Activated CD4-positive, alpha-beta T cell treated with anti-CD3 and anti-CD28 coated beads, Interleukin-2, Interleukin-6, amounts not matched to agents 100 ng/mL and 50 ng/mL, durations not matched to agents 16 hours and 8 hours (primary cell): ENCODE results near the gene HLA-G.
"Not testable (repeated sequence)": the region's sequence is repeated elsewhere in the genome, so short reads cannot be mapped to it uniquely, and the experiment has no call there.

Experiments
- DNase-seq: peaks from one replicate; pipeline ENCODE4 v3.0.0-alpha.2; 2020

The HLA-G gene

DNA sequence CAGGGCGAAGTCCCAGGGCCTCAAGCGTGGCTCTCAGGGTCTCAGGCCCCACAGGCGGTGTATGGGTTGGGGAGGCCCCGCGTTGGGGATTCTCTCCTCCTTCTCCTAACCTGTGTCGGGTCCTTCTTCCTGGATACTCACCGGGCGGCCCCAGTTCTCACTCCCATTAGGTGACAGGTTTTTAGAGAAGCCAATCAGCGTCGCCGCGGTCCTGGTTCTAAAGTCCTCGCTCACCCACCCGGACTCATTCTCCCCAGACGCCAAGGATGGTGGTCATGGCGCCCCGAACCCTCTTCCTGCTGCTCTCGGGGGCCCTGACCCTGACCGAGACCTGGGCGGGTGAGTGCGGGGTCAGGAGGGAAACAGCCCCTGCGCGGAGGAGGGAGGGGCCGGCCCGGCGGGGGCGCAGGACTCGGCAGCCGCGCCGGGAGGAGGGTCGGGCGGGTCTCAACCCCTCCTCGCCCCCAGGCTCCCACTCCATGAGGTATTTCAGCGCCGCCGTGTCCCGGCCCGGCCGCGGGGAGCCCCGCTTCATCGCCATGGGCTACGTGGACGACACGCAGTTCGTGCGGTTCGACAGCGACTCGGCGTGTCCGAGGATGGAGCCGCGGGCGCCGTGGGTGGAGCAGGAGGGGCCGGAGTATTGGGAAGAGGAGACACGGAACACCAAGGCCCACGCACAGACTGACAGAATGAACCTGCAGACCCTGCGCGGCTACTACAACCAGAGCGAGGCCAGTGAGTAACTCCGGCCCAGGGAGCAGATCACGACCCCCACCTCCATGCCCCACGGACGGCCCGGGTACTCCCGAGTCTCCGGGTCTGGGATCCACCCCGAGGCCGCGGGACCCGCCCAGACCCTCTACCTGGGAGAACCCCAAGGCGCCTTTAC is at the start of gene HLA-G:
HLA-G (plus strand) TSS at position 247 of the 892 bp plus-strand sequence; CDS start at position 267, 20 bp downstream.
- DNase-seq = no peak

DNA sequence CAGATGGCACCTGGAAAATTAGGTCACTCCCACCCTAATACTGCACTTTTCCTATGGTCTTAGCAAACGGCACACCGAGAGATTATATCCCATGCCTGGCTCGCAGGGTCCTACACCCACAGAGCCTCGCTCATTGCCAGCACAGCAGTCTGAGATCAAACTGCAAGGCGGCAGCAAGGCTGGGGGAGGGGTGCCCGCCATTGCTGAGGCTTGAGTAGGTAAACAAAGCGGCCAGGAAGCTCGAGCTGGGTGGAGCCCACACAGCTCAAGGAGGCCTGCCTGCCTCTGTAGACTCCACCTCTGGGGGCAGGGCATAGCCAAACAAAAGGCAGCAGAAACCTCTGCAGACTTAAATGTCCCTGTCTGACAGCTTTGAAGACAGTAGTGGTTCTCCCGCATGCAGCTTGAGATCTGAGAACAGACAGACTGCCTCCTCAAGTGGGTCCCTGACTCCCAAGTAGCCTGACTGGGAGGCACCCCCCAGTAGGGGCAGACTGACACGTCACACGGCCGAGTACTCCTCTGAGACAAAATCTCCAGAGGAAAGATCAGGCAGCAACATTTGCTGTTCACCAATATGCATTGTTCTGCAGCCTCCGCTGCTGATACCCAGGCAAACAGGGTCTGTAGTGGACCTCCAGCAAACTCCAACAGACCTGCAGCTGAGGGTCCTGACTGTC is 47.5 kb upstream of the HLA-G start:
- not testable (repeated sequence) for DNase-seq

DNA sequence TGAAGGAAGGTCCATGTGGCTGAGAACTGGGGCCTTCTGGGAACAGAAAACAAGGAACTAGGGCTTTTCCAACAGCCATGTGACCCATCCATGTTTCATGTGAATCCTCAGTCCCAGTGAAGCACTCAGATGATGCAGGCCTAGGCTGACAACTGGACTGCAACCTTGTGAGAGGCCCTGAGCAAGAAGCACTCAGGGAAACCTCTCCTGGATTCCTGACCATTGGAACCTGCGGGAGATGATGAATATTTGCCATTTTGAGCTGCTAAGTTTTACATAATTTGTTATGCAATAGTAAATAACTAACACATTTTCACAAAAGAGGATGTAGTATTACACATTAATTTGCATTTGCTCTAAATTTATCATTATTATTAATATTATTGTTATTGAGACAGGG is 38.4 kb upstream of the HLA-G start:
- DNase-seq = no peak

DNA sequence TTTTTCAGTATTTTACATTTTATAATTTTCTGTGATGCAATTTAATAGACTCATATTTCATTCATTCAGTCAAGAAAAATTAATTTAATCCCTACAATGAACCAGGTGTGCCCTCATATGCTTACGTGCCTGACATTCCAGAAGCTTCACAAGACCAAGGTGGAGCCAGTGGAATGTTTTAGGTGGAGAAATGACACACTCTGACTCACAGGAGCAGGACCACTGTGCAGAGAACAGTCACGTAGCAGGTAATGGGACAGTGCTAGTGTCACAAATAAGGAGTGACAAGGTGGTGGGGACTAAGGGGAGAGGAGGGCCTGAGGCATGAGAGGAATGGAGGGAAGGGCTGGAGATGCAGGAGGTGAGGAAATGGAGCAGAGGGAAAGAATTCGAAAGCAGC is 37.0 kb upstream of the HLA-G start:
- DNase-seq = no peak

DNA sequence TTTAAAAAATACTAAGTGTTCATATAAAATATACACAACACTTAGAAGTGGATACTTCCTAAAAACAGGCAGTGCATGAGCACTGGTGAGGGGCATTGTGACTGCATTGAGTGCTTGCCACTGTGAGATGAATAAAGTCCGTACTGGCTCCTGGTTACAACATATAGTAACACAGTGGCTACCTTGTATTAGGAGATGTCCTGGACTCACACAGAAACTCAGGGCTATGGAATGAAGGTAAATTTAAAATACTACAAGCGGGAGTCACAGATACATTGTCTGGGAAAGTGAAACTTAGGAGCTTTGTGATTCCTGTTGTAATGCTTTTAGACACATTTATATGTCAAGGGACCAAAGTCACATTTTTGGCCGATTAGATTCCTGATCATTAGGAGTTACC is 36.5 kb upstream of the HLA-G start:
- DNase-seq = no peak

DNA sequence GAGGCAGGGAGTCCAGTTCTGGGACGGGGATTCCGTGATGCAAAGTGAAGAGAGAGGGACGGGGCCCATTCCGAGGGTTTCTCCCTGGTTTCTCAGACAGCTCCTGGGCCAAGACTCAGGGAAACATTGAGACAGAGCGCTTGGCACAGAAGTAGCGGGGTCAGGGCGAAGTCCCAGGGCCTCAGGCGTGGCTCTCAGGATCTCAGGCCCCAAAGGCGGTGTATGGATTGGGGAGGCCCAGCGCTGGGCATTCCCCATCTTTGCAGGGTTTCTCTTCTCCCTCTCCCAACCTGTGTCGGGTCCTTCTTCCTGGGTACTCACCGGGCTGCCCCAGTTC is 35.9 kb upstream of the HLA-G start:
- no peak for DNase-seq

DNA sequence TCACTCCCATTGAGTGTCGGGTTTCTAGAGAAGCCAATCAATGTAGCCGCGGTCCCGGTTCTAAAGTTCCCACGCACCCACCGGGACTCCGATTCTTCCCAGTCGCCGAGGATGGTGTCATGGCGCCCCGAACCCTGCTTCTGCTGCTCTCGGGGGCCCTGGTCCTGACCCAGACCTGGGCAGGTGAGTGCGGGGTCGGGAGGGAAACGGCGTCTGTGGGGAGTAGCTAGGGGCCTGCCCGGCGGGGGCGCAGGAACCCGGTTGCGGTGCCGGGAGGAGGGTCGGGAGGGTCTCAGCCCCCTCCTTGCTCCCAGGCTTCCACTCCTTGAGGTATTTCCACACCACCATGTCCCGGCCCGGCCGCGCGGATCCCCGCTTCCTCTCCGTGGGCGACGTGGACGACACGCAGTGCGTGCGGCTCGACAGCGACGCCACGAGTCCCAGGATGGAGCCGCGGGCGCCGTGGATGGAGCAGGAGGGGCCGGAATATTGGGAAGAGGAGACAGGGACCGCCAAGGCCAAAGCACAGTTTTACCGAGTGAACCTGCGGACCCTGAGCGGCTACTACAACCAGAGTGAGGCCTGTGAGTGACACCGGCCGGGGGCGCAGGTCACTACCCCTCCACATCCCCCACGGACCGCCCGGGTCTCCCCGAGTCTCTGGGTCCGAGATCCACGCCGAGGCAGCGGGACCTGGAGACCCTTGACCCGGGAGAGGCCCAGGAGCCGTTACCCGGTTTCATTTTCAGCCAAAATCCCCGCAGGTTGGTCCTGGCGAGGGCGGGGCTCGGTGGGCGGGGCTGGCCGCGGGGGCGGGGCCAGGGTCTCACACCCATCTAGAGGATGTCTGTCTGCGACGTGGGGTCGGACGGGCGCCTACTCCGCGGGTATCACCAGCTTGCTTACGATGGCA is 35.2 kb upstream of the HLA-G start:
- peak; percentile 79 for DNase-seq

DNA sequence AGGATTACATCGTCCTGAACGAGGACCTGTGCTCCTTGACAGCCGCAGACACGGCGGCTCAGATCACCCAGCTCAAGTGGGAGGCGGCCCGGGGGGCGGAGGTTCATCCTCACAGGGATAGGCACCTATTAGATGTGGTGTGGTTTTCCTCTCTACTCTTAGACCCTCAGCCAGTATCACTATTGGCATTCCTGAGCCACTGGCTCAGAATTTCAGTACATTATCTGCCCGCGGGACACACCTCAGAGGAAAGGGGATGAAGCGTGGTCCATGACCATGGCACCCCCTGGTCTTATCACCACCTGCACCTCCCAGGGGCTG is 34.6 kb upstream of the HLA-G start:
- DNase-seq = no peak

DNA sequence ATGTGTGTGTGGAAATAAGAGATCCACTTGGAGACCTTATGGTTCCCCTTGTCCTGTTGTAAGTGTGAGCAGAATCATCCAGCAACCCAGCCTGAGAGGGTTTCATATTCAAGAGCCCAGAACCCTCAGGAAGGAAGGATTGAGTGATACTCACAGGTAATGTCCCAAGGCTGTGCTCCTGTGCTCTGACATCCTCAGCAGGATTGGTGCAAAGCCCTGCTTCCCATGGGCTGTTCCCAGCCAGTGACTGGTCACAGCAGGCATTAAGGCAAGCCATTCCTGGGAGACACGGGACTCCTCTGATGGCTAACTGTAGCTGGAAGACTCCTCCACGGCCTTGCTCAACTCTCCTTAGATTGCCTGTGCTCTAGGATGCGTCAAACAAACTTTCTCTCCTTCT is 33.8 kb upstream of the HLA-G start:
- no peak for DNase-seq

DNA sequence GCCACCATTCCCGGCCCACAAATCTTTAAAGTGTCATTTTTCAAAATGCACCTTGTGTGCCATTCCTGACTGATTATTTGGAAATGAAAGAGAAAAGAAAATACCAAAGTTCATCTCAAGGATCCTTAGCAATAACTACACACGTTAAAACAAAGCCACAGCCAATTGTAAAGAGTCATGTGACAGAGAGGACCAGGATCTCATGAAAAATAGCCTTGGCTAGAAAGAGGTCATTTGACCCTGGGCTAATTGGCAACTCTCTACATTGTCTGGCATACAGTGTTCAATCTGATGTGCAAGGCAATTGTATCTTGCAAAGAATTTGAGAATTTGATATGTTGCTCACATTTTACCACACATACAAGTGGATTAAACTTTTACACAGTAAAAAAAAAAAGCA is 31.6 kb upstream of the HLA-G start:
- no peak for DNase-seq

DNA sequence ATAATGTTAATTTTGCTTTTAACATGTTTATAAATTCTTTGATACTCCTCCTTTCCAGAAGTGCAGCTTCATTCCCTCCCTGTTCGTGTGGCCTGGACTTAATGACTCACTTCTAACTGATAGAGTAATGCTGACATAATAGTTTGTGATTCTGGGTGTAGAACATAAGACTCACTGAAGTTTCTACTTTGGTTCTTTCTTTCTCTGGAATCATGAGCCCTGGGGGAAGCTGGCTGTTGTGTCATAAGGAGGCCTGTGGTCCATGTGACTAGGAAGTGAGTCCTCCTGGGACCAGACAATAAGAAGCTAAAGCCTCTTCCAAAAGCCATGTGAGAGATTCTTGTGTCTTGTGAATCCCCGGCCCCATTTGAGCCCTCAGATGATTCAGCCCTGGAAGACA is 30.5 kb upstream of the HLA-G start:
- no peak for DNase-seq

DNA sequence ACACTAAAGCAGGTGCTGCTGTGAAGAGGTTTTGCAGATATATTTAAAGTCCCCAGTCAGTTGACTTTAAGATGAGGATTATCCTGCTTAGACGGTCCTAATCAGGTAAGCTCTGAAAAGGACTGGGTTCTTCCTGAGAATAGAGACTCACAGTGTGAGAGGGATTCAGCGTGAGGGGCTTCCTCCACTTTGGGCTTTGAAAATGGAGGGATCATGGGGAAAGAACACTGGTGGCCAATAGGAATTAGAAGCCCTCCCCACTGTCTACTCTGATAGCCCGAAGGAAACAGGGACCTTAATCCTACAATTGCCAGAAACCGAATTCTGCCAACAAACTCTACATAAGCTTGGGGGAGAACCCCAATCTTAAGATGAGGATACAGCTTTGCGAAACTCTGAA is 29.7 kb upstream of the HLA-G start:
- DNase-seq = no peak

DNA sequence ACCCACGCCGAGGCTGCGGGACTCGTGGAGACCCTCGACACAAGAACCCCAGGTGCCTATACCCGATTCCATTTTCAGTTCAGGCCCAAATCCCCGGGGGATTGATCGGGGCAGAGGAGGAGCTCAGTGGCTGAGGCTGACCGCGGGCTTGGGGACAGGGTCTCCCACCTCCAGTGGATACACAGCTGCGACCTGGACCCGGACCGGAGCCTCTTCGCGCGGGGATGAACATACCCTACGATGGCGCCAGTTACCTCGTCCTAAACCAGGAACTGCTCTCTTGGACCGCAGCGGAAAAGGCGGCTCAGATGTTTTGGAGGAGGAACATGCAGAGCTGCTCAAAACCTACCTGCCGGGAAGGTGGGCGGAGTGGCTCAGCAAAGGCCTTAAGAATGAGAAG is 27.4 kb upstream of the HLA-G start:
- DNase-seq = no peak

DNA sequence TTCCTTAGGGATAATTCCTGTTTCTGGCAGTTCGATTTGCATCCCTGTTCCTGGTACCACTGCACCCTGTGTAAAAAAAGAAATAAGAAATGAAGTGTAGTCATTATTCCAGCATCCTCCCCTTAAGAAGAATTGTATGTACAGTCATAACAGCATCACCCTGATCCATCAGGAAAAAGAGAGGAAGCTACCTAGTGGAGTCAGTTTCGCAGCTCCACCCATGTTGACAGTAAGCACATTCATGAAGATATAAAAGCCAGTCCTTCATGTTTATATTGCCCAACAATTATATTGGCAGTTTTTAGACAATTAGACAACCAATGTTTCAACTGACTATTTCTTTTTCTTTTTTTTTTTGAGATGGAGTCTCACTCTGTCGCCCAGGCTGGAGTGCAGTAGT is 21.2 kb upstream of the HLA-G start:
- DNase-seq = no peak

DNA sequence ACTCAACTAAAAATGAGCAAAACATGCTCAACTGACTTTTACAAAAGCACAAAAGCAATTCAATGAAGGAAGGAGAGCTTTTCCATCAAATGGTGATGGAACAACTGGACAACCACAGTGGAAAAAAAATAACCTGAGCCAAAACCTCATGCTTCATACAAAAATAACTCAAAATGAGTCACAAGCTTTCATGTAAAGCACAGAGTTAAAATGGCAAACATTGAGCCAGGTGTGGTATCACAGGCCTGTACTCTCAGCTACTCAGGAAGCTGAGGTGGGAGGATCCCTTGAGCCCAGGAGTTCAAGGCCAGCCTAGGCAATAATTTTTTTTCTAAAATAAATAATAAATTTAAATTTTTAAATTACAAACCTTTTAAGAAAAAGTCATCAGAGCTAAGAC is 18.4 kb upstream of the HLA-G start:
- DNase-seq = no peak

DNA sequence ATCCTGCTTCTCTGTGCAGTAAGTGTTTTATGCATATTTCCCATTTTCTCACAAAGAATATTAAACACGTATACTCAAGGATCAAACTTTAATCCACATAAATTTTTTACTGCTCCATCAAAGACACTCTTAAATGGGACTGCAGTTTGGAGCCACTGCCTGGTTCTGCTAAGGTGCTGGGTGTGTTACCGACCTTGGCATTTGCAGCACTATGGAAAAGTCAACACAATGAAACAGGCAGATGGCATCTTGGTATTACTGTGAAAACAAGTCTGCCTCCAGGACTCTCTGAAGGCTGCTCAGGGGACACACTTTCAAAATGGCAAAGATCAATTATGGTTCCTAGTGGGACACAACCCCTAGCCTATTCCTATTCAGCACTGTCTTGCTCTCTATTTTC is 17.3 kb upstream of the HLA-G start:
- no peak for DNase-seq

DNA sequence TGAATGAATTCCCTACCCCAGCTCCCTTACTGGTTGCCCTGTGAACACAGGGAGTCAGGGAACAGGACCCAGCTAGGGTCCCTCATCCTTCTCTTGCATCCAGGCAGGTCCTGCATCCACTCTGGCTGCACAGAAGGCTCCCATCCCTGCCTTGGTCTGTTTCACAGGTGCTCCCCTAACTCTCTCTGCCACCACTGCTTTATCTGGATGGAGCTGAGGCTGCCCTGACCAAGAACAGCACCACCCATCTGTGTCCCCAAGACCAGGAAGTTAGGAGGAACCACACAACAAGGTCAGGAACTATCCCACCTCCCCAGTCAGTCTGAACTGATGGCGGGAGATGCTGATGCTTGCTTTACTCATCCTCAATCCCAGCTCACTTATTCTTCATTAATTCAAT is 16.2 kb upstream of the HLA-G start:
- DNase-seq = no peak

DNA sequence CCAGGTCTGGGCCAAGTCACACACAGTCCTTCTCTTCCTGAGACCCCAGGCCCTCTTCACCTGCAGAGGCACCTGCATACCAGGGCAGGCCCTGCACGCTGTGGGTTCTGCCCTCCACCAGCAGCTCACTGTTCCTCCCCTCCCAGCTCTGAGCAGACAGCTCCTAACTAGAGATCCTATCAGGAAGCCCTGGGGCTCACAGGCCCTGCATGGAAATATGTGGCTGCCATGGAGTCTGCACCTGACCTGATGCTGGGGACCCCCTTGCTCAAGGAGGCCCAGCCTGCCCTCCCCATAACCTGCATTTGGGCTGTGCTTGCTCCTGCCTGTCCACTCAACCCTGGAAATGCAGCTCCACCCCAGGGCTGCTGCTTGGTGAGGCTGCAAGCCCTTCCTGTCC is 14.6 kb upstream of the HLA-G start:
- no peak for DNase-seq

DNA sequence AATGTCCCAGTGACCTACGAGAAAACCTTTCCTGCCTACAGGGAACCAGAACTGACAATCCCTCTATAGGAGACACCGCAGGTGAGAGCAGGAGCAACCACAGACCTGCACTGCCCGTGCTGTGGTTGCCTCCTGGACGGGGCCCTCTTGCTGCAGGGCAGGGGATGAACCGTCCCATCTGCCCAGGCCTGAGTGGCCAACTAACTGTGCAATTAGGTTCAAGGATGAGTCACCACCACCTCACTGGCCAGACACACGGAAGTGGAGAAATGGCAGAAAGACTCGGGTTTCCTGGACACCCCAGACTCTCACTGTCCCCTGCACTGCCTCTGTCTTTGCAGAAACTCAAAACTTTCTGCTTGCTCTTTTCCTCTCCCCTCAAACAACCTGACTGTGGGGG is 13.8 kb upstream of the HLA-G start:
- DNase-seq = no peak

DNA sequence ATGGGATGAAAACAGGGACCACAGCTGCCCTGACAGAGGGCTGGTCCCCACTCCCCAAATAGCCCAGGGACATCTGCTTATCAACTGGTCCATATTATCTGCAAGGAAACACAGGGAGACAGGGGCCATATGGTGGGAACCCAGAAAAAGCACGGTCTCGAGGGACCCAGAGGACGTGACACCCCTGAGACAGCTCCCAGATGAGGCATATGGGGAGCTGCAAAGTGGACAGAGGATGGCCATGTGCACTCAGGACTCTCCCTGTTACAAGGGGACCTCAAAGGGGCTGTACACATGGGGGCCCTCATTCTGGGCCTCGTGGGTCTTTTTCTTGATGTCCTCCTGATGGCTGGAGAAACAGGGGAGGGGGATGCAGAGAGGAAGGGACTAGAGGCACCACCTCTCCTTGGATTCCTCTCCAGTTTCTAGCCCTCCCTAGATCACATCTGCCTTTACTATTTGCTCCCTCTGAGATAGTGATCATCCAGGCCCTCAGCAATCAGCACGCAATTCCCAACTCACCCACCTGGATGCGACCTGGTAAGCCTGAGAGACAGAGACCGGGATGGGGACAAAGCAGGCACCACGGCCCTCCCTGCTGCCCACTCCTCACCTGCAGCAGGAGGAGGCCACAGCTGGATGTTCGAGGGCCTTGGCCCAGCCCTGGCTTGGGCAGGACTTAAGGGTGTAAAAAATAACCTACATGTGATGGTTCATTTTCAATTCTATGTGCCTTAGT is 13.1 kb upstream of the HLA-G start:
- DNase-seq = no peak

DNA sequence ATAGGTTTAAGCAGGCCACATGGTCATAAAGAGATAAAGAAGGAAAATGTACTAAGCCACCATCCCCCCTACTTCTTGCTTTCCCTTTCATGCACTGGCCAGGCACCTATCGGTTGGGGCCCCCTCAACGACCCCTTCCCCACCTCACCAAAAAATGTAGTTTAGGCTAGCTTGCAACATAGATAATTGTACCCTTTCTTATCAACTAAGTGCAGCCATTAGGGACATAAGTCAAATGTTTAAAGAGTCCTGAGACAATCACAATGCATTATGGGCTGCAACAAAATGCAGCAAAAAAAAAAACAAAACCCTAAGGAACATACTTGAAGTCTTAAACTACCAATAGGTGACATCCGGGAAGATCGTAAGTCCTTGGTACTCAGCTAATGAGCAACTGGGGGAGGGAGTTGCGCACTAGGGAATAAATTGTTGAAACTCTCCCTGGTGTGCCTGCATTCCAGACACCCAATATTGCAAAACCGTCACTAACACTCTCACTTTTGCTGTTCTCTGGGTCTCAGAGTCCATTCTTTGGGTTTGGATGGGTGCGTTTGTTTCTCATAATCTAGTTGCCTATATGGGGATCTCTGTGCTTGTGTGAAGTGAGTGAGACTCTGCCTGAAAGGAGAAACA is 12.4 kb upstream of the HLA-G start:
- DNase-seq = no peak

DNA sequence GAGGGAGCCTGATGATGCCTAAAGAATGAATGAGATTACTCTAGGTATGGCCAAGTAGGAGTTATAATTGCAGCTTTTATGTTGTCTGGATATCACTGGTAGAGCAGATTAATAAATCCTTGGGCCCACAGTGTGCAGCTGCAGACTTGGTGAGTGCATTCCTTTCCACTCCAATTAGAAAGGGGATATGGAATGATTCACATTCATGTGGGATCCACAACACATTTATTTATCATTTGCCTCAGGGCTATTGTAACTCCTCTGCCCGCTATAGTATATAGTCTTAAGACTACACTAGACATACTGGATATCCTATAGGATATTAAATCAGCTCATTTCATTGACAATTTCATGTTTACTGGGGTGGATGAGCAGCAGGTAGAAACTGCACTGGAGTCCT is 11.6 kb upstream of the HLA-G start:
- no peak for DNase-seq

DNA sequence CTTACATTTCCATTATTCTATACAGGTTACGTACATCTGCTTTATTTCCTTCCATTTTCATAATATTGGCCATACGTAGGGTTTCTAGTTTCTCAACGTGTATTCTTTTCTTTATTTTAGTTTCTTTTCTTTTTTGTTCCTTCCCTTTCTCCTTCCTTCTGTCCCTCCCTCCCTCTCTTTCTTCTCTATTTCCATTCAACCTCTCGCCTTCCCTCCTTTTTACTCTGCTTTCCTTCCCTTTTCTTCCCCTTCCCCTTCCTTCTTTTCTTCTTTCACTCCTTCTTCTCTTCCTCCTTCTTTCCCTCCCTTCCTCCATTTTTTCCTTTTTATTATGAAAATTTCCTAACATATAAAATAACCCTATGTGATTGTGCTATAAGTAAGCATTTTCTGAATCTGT is 8.7 kb upstream of the HLA-G start:
- no peak for DNase-seq
